Caki2 (cell line): ENCODE measurements around the gene TNN. TPM values are rescaled to one million over a fixed set of nuclear protein-coding genes. Genes with fewer than 3 reads are reported as not detected.
"Not testable (repeated sequence)": the region's sequence is repeated elsewhere in the genome, so short reads cannot be mapped to it uniquely, and the experiment has no call there.

Experiments used
- DNase-seq: peaks from one replicate; pipeline ENCODE4 v3.0.0-alpha.2; 2015; ENCODE audit warnings: low read depth
- in situ Hi-C: cut with HindIII; loops from 2 replicates; pipeline ENCODE4 v1.10.0; 2016; ENCODE audit warnings: low sequenced_read_pairs, low pct_unique_long_range_greater_than_20kb, mixed read lengths
- total RNA-seq: library from RNA; depleted of rRNA; stranded (reverse); fragments of >200 nt; shearing (Covaris generic); gene quantifications from 2 replicates; pipeline ENCODE4 v1.2.3, GENCODE V29; 2014; ENCODE audit warnings: low replicate concordance

The TNN gene
- total RNA-seq, 1 experiment from 2014 or later: 0.07 TPM

GRCh38 chr1:175095978-175096607, 28.5 kb downstream of the TNN start:
- in situ Hi-C loops: no loop called here
- no peak for DNase-seq

GRCh38 chr1:175097361-175097760, 29.7 kb downstream of the TNN start:
- in situ Hi-C loops: no loop called here
- no peak for DNase-seq

DNA sequence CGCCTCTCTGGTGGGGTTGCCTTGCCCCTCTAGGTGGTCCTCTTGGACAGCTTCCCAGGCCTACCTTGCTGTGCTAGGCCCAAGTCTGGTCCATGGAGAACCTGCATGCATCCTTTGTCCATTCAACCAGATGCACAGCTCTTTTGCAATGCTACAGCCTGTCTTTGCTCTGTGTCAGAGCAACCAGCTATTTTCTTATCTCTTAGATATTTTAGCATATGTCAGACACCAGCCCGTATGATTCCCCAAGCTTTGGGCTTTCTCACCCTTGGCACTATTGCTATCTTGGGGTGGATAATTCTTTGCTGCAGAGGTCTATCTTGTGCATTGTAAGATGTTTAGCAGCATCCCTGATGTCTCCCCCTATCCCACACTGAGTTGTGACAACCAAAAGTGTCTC, 32.3 kb downstream of the TNN start:
- no peak for DNase-seq
- in situ Hi-C loops: no loop called here

GRCh38 chr1:175102166-175102565, 34.5 kb downstream of the TNN start:
- in situ Hi-C loops, DNase-seq: not testable (repeated sequence)

- in situ Hi-C loops: not testable (repeated sequence)
These were observed 38.9 kb downstream of the TNN start for GRCh38 chr1:175106536-175106935.

DNA sequence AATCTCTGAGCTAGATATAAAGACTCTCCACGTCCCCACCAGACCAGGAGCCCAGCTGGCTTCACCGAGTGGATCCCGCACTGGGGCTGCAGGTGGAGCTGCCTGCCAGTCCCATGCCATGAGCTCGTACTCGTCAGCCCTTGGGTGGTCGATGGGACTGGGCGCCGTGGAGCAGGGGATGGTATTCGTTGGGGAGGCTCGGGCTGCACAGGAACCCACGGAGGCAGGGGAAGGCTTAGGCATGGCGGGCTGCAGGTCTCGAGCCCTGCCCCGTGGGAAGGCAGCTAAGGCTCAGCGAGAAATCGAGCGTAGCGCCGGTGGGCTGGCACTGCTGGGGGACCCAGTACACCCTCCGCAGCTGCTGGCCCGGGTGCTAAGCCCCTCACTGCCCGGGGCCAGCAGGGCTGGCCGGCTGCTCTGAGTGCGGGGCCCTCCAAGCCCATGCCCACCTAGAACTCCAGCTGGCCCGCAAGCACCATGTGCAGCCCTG, 40.7 kb downstream of the TNN start:
- DNase-seq, in situ Hi-C loops: not testable (repeated sequence)

More at GRCh38 chr1:175106536-175106935, 38.9 kb downstream of the TNN start:
- not testable (repeated sequence) for DNase-seq

DNA sequence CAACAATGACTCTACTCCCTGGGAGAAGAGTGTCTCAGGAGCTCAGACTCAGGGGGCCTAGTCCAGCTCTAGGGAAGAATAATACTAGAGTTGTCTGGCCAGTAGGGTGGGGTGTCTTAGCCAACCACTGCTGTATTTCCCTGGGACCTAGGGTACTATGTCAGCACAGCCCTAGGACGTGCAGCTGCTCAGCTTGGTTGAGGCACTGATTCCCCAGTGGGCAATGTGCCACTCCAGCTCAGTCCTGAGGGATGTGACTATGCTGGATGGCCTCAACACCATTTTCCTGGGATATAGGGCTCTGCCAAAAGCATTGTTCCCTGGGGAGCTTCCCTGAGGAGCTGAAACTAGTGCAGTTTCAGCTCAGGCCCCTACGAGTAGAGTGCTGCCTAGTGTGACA, 47.4 kb downstream of the TNN start:
- DNase-seq: no peak
- in situ Hi-C loops: no loop called here

GRCh38 chr1:175116210-175116798, 48.7 kb downstream of the TNN start:
- in situ Hi-C loops: no loop called here
- no peak for DNase-seq

DNA sequence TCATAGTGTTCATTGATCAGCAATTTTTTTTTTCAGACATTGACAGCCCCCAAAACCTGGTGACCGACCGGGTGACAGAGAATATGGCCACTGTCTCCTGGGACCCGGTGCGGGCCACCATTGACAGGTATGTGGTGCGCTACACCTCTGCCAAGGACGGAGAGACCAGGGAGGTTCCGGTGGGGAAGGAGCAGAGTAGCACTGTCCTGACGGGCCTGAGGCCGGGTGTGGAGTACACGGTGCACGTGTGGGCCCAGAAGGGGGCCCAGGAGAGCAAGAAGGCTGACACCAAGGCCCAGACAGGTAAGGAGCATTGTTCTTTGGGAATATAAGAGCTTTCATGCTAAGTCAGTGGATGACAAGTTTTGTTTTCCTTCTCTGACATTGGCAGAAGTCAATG, 49.3 kb downstream of the TNN start:
- in situ Hi-C loops: no loop called here

DNA sequence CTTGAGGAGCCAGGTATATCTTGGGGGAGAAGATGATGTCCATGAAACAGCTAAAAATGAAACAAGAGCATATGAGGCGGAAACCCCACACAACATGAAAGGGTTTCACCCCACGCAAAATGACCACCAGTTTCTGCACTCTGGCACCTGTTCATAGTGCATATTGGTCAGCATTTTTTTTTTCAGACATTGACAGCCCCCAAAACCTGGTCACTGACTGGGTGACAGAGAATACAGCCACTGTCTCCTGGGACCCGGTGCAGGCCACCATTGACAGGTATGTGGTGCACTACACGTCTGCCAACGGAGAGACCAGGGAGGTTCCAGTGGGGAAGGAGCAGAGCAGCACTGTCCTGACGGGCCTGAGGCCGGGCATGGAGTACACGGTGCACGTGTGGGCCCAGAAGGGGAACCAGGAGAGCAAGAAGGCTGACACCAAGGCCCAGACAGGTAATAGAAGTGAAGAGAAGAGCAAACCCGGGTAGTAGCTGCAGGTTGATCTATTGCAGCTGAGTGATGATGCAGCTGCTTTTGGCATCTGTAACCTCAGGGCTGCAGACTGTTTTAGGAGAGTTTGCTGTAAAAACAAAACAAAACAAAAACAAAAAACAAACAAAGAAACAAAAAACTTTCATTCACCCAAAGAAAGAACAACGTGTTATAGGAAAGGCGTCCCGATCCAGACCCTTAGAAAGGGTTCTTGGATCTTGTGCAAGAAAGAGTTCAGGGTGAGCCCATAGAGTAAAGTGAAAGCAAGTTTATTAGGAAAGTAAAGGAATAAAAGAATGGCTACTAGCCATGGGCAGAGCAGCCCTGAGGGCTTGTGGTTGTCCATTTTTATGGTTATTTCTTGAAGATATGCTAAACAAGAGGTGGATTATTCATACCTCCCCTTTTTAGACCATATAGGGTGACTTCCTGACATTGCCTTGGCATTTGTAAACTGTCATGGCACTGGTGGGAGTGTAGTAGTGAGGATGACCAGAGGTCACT, 51.0 kb downstream of the TNN start:
- no peak for DNase-seq
- in situ Hi-C loops: no loop called here

More for the DNA sequence above, 49.3 kb downstream of the TNN start:
- DNase-seq: peak; percentile 13

DNA sequence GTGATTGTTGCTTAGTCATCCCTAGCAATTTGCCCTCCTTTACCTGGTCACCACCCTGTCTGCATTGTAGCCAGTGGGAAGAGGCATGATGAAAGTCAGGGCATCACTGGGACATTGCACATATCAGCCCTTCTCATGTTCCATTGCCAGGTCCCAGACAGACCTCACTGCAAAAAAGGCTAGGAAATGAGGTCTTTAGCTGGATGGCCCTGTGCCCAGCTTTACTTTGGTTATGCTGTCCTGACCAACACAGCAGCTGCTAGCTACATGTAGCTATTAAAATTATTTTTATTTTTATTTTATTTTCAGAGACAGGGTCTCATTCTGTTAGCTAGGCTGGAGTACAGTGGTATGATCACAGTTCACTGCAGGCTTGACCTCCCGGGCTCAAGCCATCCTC, 52.9 kb downstream of the TNN start:
- in situ Hi-C loops: no loop called here
- no peak for DNase-seq

DNA sequence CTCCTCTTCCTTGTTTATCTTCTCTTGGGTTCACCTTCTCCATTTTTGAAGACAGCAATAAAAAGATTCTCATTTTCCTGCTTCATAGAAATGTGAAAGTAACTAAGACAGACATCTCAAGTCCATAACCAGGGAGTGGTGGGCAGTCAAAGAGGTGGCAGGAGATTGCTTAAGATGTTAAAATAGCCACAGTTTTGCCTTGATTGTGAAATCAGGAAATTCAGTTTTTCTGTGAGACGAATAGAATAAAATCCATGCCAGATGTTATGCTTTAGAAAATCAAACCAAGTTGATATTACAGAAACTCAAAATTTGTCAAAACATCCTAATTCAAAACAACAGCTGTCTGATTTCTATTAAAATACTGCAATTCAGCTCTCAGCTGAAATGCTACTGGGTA, 57.2 kb downstream of the TNN start:
- no peak for DNase-seq
- in situ Hi-C loops: no loop called here

DNA sequence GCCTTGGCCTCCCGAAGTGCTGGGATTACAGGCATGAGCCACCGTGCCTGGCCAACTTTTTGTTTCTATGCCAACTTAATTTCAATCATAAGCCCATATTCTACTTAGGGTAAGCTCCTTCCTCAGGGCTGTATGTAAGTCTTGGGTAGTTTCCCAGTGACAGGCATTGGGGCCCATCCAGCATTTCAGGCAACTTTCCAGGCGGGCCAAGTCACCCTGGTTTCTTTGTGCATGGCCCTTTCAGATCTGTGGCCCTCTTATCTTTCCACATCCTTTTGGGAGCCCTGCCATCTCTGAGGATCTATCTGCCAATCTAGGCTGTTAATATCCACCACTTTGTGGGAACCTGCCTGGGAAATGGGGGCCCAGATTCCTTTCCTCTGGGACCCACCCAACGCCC, 58.7 kb downstream of the TNN start:
- DNase-seq: no peak
- in situ Hi-C loops: no loop called here

DNA sequence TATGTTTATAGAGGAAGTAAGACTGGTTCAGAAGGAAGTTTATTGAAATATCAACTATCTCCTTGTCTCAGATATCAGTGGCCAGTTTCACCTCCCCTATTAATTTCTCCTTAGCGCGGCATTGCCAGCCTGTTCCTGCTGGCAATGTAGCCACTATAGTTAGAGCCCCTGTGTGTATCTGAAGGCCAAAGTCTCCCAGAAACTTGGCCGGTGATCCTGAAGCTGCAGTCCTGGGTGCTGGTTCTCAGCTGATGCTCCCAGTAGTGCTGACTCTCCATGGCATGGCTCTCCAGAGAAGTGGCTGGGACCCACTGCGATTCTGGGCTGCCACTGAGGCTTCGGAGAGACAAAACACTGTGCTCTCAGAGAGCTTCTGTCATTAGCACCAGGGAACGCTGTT, 59.9 kb downstream of the TNN start:
- no peak for DNase-seq
- in situ Hi-C loops: no loop called here

DNA sequence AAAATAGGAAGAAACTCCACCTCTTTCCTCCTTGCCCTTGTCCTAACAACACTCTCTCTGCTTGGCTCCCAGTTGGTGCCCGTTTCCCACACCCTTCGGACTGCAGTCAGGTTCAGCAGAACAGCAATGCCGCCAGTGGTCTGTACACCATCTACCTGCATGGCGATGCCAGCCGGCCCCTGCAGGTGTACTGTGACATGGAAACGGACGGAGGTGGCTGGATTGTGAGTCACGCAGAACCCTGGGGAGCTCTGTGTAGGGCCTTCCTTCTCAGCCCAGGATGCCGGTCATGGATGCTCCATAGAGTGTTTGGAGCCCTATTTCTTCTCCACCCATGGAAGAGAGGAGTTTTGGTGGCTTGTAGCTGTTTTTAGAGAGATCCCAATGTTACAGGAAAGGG, 60.9 kb downstream of the TNN start:
- no peak for DNase-seq
- in situ Hi-C loops: no loop called here

- DNase-seq: no peak
- in situ Hi-C loops: no loop called here
These were observed 61.5 kb downstream of the TNN start for GRCh38 chr1:175129182-175129581.

DNA sequence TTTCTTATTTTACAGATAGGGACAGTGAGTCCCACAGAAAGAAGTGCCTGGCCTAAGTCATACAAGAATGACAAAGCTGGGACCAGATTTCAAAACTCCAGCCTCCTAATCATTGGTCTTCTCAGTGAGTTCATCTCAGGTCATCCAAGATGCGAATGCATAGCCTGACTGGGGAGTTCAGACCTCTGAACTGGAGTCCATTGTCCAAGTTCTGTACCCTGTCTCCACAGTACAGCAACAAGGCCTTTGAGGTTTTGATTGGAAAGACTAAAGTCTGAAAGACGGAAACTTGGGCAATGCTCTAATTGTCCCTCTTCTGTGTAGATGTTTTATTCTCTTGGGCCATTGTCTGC, 62.0 kb downstream of the TNN start:
- in situ Hi-C loops: no loop called here
- no peak for DNase-seq

DNA sequence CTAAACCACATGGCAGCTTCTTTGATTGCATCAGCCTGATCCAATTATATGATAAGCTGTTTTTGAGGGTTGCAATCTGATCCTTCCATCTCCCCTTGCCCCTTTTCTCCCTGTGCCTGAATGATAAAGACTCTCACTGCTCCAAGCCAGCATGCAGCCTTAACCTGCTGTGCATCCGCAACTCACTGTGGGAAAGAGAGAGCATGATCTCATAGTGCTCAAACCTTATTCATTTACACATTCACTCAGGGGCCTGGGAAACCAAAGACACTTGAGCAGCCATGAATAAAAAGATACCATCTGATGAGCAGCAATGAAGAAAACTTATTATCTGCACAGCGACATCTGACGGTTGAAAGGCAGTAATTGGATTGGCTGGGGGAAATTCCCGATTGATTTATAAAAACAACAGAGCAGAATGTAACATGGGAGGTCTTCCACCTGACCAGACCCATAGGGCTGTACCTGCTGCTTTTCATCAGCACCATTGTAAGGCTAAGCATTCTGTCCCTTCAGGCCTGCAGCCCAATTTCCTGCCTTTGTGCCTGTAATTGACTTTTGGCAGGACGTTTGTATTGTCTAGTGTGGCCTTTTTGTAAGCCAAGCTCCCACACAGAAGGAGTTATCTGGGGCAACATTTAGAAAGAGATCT, 62.5 kb downstream of the TNN start:
- no peak for DNase-seq

GRCh38 chr1:175130649-175131045, 63.0 kb downstream of the TNN start:
- in situ Hi-C loops: no loop called here
- no peak for DNase-seq

More for the DNA sequence above, 62.5 kb downstream of the TNN start:
- in situ Hi-C loops: no loop called here
